Germinal center (tissue), 1 donor: Measurements from ENCODE around the gene TAS2R40.
"Not testable (repeated sequence)": the region's sequence is repeated elsewhere in the genome, so short reads cannot be mapped to it uniquely, and the experiment has no call there.

Experiments
- DNase-seq: peaks from one replicate; pipeline ENCODE4 v3.0.0; 2012; ENCODE audit warnings: mixed read lengths, low spot score

Gene TAS2R40

GRCh38 chr7:143221737-143222136 lies at the start of gene TAS2R40:
Gene TAS2R40 (plus strand): TSS chr7:143222037. CDS start chr7:143222079, 42 bp downstream.
- DNase-seq = no peak

- DNase-seq = no peak
These were observed 49.5 kb upstream of the TAS2R40 start for GRCh38 chr7:143172354-143172753.

GRCh38 chr7:143176128-143176527 lies 45.7 kb upstream of the TAS2R40 start:
- no peak for DNase-seq

GRCh38 chr7:143177374-143178119 lies 44.3 kb upstream of the TAS2R40 start:
- no peak for DNase-seq

- DNase-seq = not testable (repeated sequence)
These were observed 41.1 kb upstream of the TAS2R40 start for GRCh38 chr7:143180771-143181170.

GRCh38 chr7:143181349-143181748 lies 40.5 kb upstream of the TAS2R40 start:
- peak; percentile 55 for DNase-seq

- DNase-seq = peak; percentile 11
These were observed 38.8 kb upstream of the TAS2R40 start, which contains the start of gene TAS2R39 for GRCh38 chr7:143183024-143183423. Gene TAS2R39 (plus strand): TSS chr7:143183419. CDS start chr7:143183419, 0 bp downstream.

GRCh38 chr7:143185551-143185950 lies 36.3 kb upstream of the TAS2R40 start:
- DNase-seq = no peak

GRCh38 chr7:143188994-143189393 lies 32.8 kb upstream of the TAS2R40 start:
- DNase-seq = no peak

GRCh38 chr7:143193880-143194279 lies 28.0 kb upstream of the TAS2R40 start:
- DNase-seq = no peak

GRCh38 chr7:143199040-143199439 lies 22.8 kb upstream of the TAS2R40 start:
- DNase-seq = no peak

GRCh38 chr7:143202161-143202560 lies 19.7 kb upstream of the TAS2R40 start:
- DNase-seq = no peak

GRCh38 chr7:143203386-143203785 lies 18.5 kb upstream of the TAS2R40 start:
- no peak for DNase-seq

GRCh38 chr7:143205560-143206293 lies 16.1 kb upstream of the TAS2R40 start:
- peak; percentile 69 for DNase-seq

GRCh38 chr7:143210541-143210940 lies 11.3 kb upstream of the TAS2R40 start:
- no peak for DNase-seq

GRCh38 chr7:143213478-143213877 lies 8.4 kb upstream of the TAS2R40 start:
- not testable (repeated sequence) for DNase-seq

GRCh38 chr7:143214789-143215679 lies 6.8 kb upstream of the TAS2R40 start:
- peak; percentile 83 for DNase-seq

- DNase-seq = no peak
These were observed 5.7 kb upstream of the TAS2R40 start for GRCh38 chr7:143216151-143216550.

- DNase-seq = no peak
These were observed 5.2 kb upstream of the TAS2R40 start for GRCh38 chr7:143216686-143217085.

- no peak for DNase-seq
These were observed 4.0 kb upstream of the TAS2R40 start for GRCh38 chr7:143217806-143218205.

GRCh38 chr7:143221286-143221685 lies 551 bp upstream of the TAS2R40 start:
- no peak for DNase-seq

GRCh38 chr7:143222782-143223181 lies 945 bp downstream of the TAS2R40 start:
- no peak for DNase-seq
